Activated CD8-positive, alpha-beta memory T cell treated with anti-CD3 and anti-CD28 coated beads for 36 hours (primary cell): Measurements from ENCODE around the gene GDAP2. TPM values are rescaled to one million over a fixed set of nuclear protein-coding genes. Genes with fewer than 3 reads are reported as not detected.

Experiments
- CTCF ChIA-PET: fragments of 350-600 bp; sonication (Branson Sonifier 250); formaldehyde crosslinking; loops from one replicate; lab custom pipeline; 2021; ENCODE audit warnings: antibody characterized with exemption; lab: Charles Lee
- POLR2A ChIA-PET: fragments of 350-600 bp; sonication (Branson Sonifier 250); formaldehyde crosslinking; loops from one replicate; lab custom pipeline; 2021; ENCODE audit warnings: antibody characterized with exemption; lab: Charles Lee
- total RNA-seq, 2 experiments: library from RNA; stranded (reverse); gene quantifications; one replicate each; pipeline ENCODE4 v1.2.3, GENCODE V29; 2021

GDAP2 gene
- total RNA-seq, 2 experiments from 2014 or later = 24.2 to 25.6 TPM

GRCh38 chr1:117904485-117904884 is 24.9 kb downstream of the GDAP2 start:
- CTCF ChIA-PET = no interaction called here
- POLR2A ChIA-PET = no interaction called here

GRCh38 chr1:117902944-117903343 is 26.5 kb downstream of the GDAP2 start:
- ChIA-PET POLR2A (no interaction called here), CTCF (no interaction called here)

- CTCF ChIA-PET = no interaction called here
- POLR2A ChIA-PET = no interaction called here
Observed at GRCh38 chr1:117899801-117900200, 29.6 kb downstream of the GDAP2 start.

DNA sequence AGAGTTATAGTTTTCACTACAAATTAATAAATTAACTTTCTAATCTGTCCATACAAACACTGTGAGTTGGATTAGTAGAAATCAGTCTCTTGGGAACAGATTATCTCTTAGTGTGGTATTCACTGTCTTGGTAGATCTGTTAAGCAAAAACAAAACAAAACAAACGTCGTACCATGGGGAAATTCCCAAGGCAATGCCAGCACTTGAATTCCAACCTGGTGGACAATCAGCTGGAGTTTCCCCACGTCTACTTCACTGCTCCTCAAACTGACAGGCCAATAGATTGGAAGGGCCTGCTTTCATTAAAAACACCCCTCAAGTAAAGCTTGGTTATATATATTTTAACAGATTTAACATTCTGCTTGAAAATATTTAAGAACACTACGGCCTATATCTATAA is 31.9 kb downstream of the GDAP2 start:
- POLR2A ChIA-PET = no interaction called here

GRCh38 chr1:117895482-117896114 is 33.8 kb downstream of the GDAP2 start:
- ChIA-PET CTCF (interaction anchor here (0.8 to 1.1 kb wide), 3 partner anchors 12 to 383 kb away, joined by 3 to 5 read pairs (median 3); no protein-coding TSS in a partner anchor), POLR2A (no interaction called here)

More for the DNA sequence above, 31.9 kb downstream of the GDAP2 start:
- CTCF ChIA-PET = no interaction called here

DNA sequence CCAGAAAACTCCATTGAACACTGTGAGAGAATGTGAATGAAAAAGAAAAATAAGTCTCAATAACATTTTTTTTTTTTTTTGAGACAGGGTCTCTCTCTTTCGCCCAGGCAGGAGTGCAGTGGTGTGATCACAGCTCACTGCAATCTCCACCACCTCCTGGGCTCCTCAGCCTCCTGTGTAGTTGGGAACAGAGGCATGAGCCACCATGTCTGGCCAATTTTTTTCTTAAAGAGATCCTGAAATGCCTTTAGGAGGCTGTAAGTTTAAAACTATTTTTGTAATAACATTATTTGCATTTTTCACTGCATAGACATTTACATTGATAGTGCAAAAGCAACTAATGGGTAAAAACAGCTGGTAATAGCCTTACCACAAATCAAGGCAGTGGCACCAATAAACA is 35.3 kb downstream of the GDAP2 start:
- CTCF ChIA-PET = no interaction called here

GRCh38 chr1:117892512-117892911 is 36.9 kb downstream of the GDAP2 start:
- ChIA-PET POLR2A (no interaction called here), CTCF (interaction anchor here (0.8 kb wide), 1 partner anchor 359 kb away, joined by 3 read pairs; no protein-coding TSS in a partner anchor)

More for the DNA sequence above, 35.3 kb downstream of the GDAP2 start:
- POLR2A ChIA-PET = no interaction called here

- CTCF ChIA-PET = no interaction called here
Observed at GRCh38 chr1:117890452-117890851, 39.0 kb downstream of the GDAP2 start.

DNA sequence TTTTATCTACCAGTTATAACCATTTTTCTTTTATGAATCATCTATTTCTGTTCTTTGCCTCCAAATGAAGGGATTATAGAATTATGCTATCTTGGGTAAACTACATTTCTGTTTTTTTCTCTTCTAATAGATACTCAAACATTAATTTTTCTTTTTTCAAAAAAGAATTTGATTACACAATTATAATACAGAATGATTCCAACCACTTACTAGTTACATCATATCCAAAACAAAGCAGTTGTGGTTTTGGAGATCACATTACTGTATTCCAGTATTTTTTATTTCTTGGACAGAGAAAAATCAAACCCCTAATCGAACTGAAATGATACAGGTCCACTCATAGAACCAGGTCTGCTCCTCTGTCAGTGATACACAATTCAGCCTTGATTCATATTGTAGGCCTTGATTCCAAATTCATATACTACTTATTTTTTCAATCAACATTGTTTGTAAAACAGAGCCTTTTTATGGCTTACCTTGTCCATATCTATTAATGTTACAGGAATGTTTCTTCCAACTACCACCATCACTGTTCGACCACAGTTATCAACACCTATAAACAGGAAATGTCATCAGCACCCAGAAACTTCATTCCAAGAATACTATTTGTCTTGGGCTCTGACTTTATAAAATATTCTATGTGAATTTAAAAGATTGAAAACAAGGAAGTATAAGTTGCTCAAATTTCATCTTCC is 43.2 kb downstream of the GDAP2 start:
- CTCF ChIA-PET = no interaction called here
- POLR2A ChIA-PET = no interaction called here

More at GRCh38 chr1:117890452-117890851, 39.0 kb downstream of the GDAP2 start:
- POLR2A ChIA-PET = no interaction called here

GRCh38 chr1:117883616-117884015 is 45.8 kb downstream of the GDAP2 start:
- CTCF ChIA-PET = no interaction called here
- POLR2A ChIA-PET = no interaction called here

GRCh38 chr1:117879284-117879683 is 50.1 kb downstream of the GDAP2 start:
- POLR2A ChIA-PET = no interaction called here
- CTCF ChIA-PET = no interaction called here

DNA sequence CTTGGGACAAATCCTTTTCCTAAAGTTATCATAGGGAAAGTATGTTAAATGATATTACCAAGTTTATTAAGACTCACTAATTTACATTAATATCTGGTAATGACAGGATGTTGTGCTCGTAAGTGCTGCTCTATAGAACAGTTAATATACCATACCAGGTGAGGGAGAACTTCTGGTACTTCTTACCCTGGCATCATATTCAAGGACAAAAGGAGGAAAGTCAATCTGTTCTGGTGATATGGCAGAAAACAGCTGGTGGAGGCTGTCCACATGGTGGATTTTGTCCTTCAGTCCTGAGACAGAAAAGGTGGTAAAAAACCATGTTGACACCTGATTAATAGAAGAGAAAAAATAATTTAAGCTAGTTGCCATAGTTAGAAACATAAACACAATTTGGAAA is 51.6 kb downstream of the GDAP2 start:
- ChIA-PET POLR2A (no interaction called here), CTCF (no interaction called here)

- ChIA-PET CTCF (no interaction called here), POLR2A (no interaction called here)
Observed at GRCh38 chr1:117871013-117871412, 58.4 kb downstream of the GDAP2 start.

DNA sequence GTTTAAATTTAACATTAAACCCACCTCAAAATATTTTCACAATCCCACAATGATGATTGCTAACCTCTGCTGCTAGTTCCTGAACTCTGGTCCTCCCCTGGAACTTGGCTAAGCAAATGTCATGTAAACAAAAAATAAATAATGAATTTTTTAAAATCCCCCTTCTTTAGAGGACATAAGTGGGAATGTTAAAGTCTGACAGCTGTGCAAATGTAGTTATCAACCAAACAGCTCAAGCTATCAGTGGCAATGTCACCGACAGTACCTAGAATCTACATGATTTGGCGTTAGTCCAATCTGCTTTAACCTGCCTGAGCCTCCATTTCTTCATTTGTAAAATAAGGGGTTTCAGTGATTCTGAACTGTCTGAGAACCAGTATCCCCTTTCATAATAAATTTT is 67.7 kb downstream of the GDAP2 start:
- CTCF ChIA-PET = no interaction called here
- POLR2A ChIA-PET = no interaction called here

DNA sequence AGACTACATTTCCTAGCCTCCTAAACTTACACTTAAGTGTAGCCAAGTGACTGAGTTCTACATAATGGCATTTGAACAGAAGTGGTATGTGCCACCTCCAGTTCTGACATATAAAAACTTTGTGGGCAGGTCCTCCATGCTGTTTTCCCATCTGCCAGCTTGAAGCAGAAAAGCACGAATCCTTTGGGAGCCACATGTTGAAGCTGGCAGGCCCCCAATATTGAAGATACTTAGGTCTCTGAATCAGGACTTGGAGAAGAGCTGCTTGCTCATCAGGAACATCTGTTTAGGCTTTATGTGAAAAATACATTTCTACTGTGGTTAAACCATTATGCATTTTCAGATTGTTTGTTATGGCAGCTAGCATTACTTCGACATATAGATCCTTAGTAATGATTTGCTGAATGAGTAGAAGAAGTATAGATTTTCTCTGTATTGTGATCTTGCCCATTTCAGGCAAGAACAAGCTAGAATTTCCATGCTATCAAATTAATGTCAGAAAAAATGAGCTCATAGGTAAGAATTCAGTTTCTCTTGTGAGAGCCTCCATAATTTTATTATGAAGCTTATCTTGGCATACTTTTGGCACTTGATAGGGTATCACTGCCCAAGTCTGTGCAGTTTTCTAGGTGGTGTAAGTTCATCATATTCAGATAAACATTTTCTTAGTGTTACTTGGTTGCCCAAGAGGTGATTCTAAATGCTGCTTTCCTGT is 68.4 kb downstream of the GDAP2 start:
- CTCF ChIA-PET = no interaction called here
- POLR2A ChIA-PET = no interaction called here

GRCh38 chr1:117859901-117860300 is 69.5 kb downstream of the GDAP2 start:
- POLR2A ChIA-PET = no interaction called here
- CTCF ChIA-PET = no interaction called here

- ChIA-PET POLR2A (no interaction called here), CTCF (no interaction called here)
Observed at GRCh38 chr1:117857418-117857817, 72.0 kb downstream of the GDAP2 start.

DNA sequence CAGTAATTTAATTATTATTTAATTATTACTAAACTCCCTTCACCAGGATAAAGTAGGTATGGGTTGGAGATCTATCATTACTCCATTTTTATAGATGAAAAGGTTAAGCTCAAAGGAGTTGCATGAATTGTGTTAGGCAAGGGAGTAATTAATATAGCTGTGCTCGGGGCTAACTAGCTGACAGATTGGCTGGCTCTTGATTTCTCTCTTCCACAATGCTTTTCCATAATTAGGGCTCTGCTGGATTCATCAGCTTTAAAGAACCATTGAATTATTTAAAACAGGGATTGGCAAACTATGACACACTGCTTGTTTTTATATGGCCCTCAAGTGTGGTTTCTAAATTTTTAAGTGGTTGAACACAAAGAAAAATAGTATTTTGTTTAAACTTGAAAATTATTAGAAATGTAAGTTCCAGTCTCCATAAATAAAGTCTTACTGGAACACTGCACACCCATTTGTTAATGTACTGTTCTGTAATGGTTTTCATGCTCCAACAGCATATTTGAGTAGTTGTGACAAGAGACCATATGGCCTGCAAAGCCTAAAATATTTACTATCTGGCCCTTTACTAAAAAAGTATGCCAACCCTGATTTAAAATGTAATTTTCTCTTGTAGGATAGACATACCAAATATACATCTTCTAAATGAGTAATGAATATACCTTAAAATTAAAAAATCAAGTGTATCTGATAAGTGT is 76.4 kb downstream of the GDAP2 start:
- POLR2A ChIA-PET = no interaction called here
- CTCF ChIA-PET = interaction anchor here (1.6 kb wide), 1 partner anchor 94 kb away, joined by 3 read pairs; no protein-coding TSS in a partner anchor

DNA sequence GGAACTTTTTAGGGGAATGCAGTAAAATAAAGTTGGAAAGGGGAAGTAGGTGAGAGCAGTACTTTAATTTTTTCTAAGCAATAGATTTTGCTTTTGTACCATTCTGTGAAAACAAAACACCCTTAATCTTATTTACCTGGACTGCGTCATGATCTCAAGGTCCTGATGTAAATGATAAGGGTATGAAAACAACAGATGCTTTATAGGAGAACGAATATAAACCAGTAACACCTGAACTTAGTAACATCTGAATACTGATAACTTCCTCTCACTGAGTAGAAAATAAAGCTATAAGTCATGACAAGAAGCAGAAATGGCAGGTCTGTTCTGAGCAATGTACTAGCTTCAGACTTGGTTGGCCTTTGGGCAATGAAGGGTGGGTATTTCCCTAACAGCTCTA is 77.7 kb downstream of the GDAP2 start:
- ChIA-PET CTCF (no interaction called here), POLR2A (no interaction called here)
